Stomach smooth muscle (tissue), 2 donors: ENCODE data around the gene MED25.

Experiments
- H3K27ac ChIP-seq: one replicate; pipeline ENCODE4 v1.7.0; 2013; ENCODE audit warnings: mild to moderate bottlenecking, low read length, inconsistent platforms
- H3K27me3 ChIP-seq, 2 donors: one replicate each; pipeline ENCODE4 v1.7.0; 2013; ENCODE audit warnings: low read length in 2 of 2; ENCODE audit not compliant: insufficient read depth in 2 of 2, control insufficient read depth in 1 of 2
- H3K36me3 ChIP-seq, 2 donors: one replicate each; pipeline ENCODE4 v1.7.0; 2013; ENCODE audit warnings: low read length in 2 of 2; ENCODE audit not compliant: control insufficient read depth in 2 of 2, insufficient read depth in 2 of 2
- H3K4me1 ChIP-seq: one replicate; pipeline ENCODE4 v1.7.0; 2013; ENCODE audit warnings: low read length; ENCODE audit not compliant: control insufficient read depth, insufficient read depth
- H3K4me3 ChIP-seq, 2 donors: one replicate each; pipeline ENCODE4 v1.7.0; 2013; ENCODE audit warnings: low read length in 2 of 2
- H3K9ac ChIP-seq, 2 donors: one replicate each; pipeline ENCODE4 v1.7.0; 2013; ENCODE audit warnings: low read length in 2 of 2, mild to moderate bottlenecking in 1 of 2
- H3K9me3 ChIP-seq, 2 donors: one replicate each; pipeline ENCODE4 v1.7.0; 2013; ENCODE audit warnings: low read length in 2 of 2; ENCODE audit not compliant: control insufficient read depth in 2 of 2
- donor health status: healthy.
- donor health status: Pancreatic carcinoma.

MED25 gene

GRCh38 chr19:49832556-49832955 is 14.5 kb downstream of the MED25 start:
- Histone ChIP-seq H3K27me3 (no peaks in the 10 kb centered on the region), H3K4me1 (no peaks in the 10 kb centered on the region), H3K9ac (no peak overlapping the region), H3K9me3 (no peaks in the 10 kb centered on the region), H3K4me3 (no peak overlapping the region), H3K36me3 (peaks cover 43 to 50% of the 10 kb centered on the region in 2 donors), H3K27ac (no peak overlapping the region)

DNA sequence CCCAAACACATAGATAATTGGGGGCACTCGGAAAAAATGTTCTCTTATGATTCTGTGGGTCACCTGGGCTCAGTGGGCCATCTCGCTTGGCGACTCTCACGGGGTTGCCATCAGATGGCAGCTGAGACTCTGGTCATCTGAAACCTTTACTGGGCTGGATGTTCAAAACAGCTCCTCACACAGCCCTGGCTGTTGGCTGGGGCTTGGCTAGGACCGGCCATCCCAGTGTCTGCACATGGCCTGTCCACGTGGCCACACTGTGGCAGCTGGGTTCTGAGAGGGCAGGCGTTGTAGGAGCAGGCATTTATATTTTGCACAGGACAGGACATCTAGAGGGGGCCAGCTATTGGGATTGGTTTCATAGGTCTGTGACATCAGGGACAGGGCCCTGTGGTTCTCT is 15.5 kb downstream of the MED25 start:
- no peak overlapping the region for H3K27ac ChIP-seq

DNA sequence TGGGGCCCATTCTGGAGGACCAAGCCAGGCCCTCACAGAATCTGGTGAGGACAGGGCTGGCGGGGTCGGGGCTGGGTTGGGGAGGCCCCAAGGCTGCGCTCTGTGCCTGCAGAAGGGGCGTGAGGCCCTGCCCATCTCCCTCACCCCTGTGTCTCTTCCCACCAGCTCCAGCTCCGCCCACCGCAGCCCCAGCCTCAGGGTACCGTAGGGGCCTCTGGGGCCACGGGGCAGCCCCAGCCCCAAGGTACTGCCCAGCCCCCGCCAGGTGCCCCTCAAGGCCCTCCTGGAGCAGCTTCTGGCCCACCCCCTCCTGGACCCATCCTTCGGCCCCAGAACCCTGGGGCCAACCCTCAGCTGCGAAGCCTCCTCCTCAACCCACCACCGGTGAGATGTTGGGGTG is 17.5 kb downstream of the MED25 start:
- Histone ChIP-seq H3K9me3 (no peaks in the 10 kb centered on the region), H3K9ac (no peak overlapping the region), H3K27ac (no peak overlapping the region), H3K36me3 (peaks cover 51 to 59% of the 10 kb centered on the region in 2 donors), H3K4me3 (no peak overlapping the region), H3K27me3 (no peaks in the 10 kb centered on the region), H3K4me1 (no peaks in the 10 kb centered on the region)

More for the DNA sequence above, 15.5 kb downstream of the MED25 start:
- no peak overlapping the region for H3K4me3 ChIP-seq
- H3K9me3 ChIP-seq = no peaks in the 10 kb centered on the region
- no peak overlapping the region for H3K9ac ChIP-seq
- no peaks in the 10 kb centered on the region for H3K4me1 ChIP-seq
- H3K36me3 ChIP-seq = peaks cover 49 to 57% of the 10 kb centered on the region in 2 donors
- no peaks in the 10 kb centered on the region for H3K27me3 ChIP-seq

DNA sequence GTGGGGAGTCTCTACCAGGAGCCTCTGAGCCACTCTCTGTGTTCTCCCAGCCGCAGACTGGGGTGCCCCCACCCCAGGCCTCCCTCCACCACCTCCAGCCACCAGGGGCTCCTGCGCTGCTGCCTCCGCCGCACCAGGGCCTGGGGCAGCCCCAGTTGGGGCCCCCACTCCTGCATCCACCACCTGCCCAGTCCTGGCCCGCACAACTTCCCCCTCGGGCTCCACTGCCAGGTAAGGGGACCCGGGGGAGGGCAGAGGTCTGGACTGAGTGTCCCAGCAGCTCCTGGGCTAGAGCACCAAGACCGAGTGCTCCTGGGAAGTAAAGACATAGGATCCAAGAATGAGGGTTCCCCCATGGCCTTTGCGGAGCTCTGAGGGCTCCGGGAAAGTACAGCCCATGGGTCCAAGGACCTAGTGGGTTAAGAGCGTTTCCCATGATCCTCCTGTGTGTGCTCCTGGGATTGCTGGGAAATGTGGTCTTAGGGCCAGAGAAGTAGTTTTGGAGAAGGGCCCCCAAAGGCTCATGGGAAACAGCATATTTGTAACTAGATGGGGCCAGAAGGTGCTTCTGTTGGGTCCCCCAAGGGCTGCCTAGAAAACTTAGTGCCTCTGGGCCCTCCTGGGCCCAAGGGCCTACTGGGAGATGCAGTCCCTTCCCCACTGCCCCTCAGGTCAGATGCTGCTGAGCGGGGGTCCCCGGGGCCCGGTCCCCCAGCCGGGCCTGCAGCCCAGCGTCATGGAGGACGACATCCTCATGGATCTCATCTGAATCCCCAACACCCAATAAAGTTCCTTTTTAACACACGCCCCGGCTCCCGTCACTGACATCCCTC is 18.3 kb downstream of the MED25 start:
- Histone ChIP-seq H3K36me3 (peaks cover 51 to 56% of the 10 kb centered on the region in 2 donors), H3K27ac (no peak overlapping the region), H3K4me1 (no peaks in the 10 kb centered on the region), H3K9me3 (no peaks in the 10 kb centered on the region), H3K4me3 (no peak overlapping the region), H3K9ac (no peak overlapping the region), H3K27me3 (no peaks in the 10 kb centered on the region)

DNA sequence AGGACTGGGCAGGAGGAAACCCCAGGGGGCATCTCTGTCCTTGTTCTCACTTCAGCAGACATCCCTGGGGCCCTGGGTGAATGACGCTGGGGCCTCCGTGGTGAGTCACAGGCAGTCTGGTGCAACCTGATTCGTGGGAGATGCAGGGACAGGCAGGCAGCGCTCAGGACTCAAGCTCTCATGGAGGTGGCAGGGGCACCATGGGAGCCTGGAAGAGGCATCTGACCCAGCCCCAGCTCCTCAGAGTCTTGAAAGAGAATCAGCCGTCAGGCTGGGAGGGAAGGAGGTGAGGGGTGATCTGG is 18.9 kb downstream of the MED25 start:
- no peak overlapping the region for H3K27ac ChIP-seq
- H3K9me3 ChIP-seq = no peaks in the 10 kb centered on the region
- H3K9ac ChIP-seq = no peak overlapping the region
- H3K4me1 ChIP-seq = no peaks in the 10 kb centered on the region
- peaks cover 47 to 53% of the 10 kb centered on the region in 2 donors for H3K36me3 ChIP-seq
- H3K27me3 ChIP-seq = no peaks in the 10 kb centered on the region
- no peak overlapping the region for H3K4me3 ChIP-seq

DNA sequence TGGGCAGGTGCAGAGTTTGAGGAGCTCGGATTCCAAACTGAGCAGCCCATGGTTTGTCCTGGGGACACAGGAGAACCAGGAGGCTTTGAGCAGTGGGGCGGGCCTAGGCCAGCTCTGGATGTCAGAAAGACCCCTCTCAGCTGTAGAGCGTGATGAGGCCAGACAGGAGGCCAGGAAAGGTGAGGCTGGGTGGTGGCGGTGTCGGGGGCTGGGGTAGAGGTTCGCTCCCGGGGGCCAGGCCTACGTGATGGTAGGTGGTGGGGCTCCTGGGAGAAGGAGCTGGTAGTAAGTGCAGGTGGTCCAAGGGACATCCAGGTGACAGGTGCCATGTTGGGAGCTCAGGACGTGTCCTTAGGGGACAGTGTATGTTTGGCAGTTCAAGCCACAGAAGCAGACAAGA is 19.3 kb downstream of the MED25 start:
- no peak overlapping the region for H3K27ac ChIP-seq
- peaks cover 42 to 49% of the 10 kb centered on the region in 2 donors for H3K36me3 ChIP-seq
- no peak overlapping the region for H3K4me3 ChIP-seq
- H3K9ac ChIP-seq = no peak overlapping the region
- no peaks in the 10 kb centered on the region for H3K27me3 ChIP-seq
- H3K4me1 ChIP-seq = no peaks in the 10 kb centered on the region
- no peaks in the 10 kb centered on the region for H3K9me3 ChIP-seq

GRCh38 chr19:49838885-49839588 is 20.9 kb downstream of the MED25 start:
- Histone ChIP-seq H3K4me1 (no peaks in the 10 kb centered on the region), H3K27ac (no peak overlapping the region), H3K4me3 (no peak overlapping the region), H3K9ac (no peak overlapping the region), H3K9me3 (no peaks in the 10 kb centered on the region), H3K36me3 (peaks cover 29 to 35% of the 10 kb centered on the region in 2 donors), H3K27me3 (no peaks in the 10 kb centered on the region)

DNA sequence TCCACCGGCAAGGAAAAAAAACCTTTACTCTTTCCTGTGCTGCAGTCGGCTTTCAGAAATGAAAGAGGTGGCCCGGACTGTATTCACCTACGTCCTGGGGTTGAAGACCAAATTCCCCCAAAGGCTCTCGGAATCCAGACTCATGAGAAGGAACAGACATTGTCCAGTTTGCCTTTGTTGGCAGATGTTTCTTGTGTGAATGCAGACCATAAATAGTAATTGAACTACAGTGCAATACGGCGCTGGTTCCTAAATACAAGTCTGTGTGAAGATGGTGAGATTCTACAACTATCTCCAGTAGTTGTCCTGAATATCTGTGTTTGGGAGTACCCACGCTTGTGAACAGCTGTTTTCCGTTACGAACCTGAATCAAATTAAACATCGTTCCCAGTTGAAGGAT is 21.6 kb downstream of the MED25 start:
- no peaks in the 10 kb centered on the region for H3K27me3 ChIP-seq
- H3K4me3 ChIP-seq = no peak overlapping the region
- no peak overlapping the region for H3K27ac ChIP-seq
- peaks cover 25 to 30% of the 10 kb centered on the region in 2 donors for H3K36me3 ChIP-seq
- H3K9ac ChIP-seq = no peak overlapping the region
- no peaks in the 10 kb centered on the region for H3K4me1 ChIP-seq
- H3K9me3 ChIP-seq = no peaks in the 10 kb centered on the region

GRCh38 chr19:49840321-49840720 is 22.2 kb downstream of the MED25 start:
- Histone ChIP-seq H3K9me3 (no peaks in the 10 kb centered on the region), H3K4me1 (no peaks in the 10 kb centered on the region), H3K4me3 (no peak overlapping the region), H3K36me3 (peaks cover 20 to 26% of the 10 kb centered on the region in 2 donors), H3K9ac (no peak overlapping the region), H3K27me3 (no peaks in the 10 kb centered on the region), H3K27ac (no peak overlapping the region)

GRCh38 chr19:49840736-49841249 is 22.7 kb downstream of the MED25 start:
- H3K36me3 ChIP-seq = peaks cover 19 to 26% of the 10 kb centered on the region in 2 donors

DNA sequence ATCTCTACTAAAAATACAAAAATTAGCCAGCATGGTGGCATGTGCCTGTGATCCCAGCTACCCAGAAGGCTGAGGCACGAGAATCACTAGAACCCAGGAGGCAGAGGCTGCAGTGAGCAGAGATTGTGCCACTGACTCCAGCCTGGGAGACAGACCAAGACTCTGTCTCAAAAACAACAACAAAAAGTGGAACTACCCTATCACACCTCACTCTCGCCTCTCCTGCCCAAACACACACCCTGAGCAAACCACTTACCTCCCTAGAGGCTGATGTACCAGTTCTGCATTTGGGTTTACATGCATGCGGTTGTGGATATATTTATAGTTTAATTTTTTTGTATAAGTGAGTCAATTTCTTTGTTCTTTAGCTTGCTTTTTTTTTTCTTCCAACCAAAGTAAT is 25.2 kb downstream of the MED25 start:
- no peaks in the 10 kb centered on the region for H3K4me1 ChIP-seq
- H3K27me3 ChIP-seq = no peaks in the 10 kb centered on the region
- H3K9ac ChIP-seq = no peak overlapping the region
- no peaks in the 10 kb centered on the region for H3K9me3 ChIP-seq
- H3K4me3 ChIP-seq = no peak overlapping the region
- peaks cover 8 to 12% of the 10 kb centered on the region in 2 donors for H3K36me3 ChIP-seq
- H3K27ac ChIP-seq = no peak overlapping the region

More at GRCh38 chr19:49840736-49841249, 22.7 kb downstream of the MED25 start:
- Histone ChIP-seq H3K9me3 (no peaks in the 10 kb centered on the region), H3K27me3 (no peaks in the 10 kb centered on the region), H3K4me3 (no peak overlapping the region), H3K27ac (no peak overlapping the region), H3K9ac (no peak overlapping the region), H3K4me1 (no peaks in the 10 kb centered on the region)
